Naive thymus-derived CD4-positive, alpha-beta T cell (primary cell): Measurements from ENCODE around the gene TMEM273. TPM values are rescaled to one million over a fixed set of nuclear protein-coding genes. Genes with fewer than 3 reads are reported as not detected.
"Not testable (repeated sequence)": the region's sequence is repeated elsewhere in the genome, so short reads cannot be mapped to it uniquely, and the experiment has no call there.

Experiments used
- ATAC-seq: fragments of 150-1000 bp; cut with Tn5 transposase; 2 replicates; pipeline ENCODE4 v1.10.0; 2021; ENCODE audit warnings: mild to moderate bottlenecking, moderate library complexity
- CTCF ChIA-PET: fragments of 350-600 bp; sonication (Branson Sonifier 250); formaldehyde crosslinking; loops from one replicate; lab custom pipeline; 2021; ENCODE audit warnings: antibody characterized with exemption; lab: Charles Lee
- POLR2A ChIA-PET: fragments of 350-600 bp; sonication (Branson Sonifier 250); formaldehyde crosslinking; loops from one replicate; lab custom pipeline; 2021; ENCODE audit warnings: antibody characterized with exemption, inconsistent platforms; lab: Charles Lee
- DNase-seq, 9 donors: peaks; one replicate each; pipeline versions ENCODE4 v3.0.0 to v3.0.0-alpha.2; 2020 to 2022; ENCODE audit warnings: mixed read lengths in 1 of 9
- H3K27ac ChIP-seq: one replicate; pipeline ENCODE4 v1.7.0; 2013; ENCODE audit warnings: mild to moderate bottlenecking, low read depth, low read length, moderate library complexity
- H3K27me3 ChIP-seq, 2 donors: one replicate each; pipeline ENCODE4 v1.7.0; 2013; ENCODE audit warnings: low read length in 2 of 2, mild to moderate bottlenecking in 2 of 2, moderate library complexity in 2 of 2; ENCODE audit not compliant: control insufficient read depth in 2 of 2, insufficient read depth in 2 of 2
- H3K36me3 ChIP-seq, 3 experiments: 1 replicate in 2 of 3; 2 replicates in 1 of 3; pipeline ENCODE4 v1.7.0; 2013; ENCODE audit warnings: low read length in 3 of 3, mild to moderate bottlenecking in 3 of 3, moderate library complexity in 1 of 3; ENCODE audit not compliant: insufficient read depth in 3 of 3, control insufficient read depth in 2 of 3
- H3K4me1 ChIP-seq, 2 donors: one replicate each; pipeline ENCODE4 v1.7.0; 2013; ENCODE audit warnings: low read length in 2 of 2, mild to moderate bottlenecking in 2 of 2, moderate library complexity in 1 of 2; ENCODE audit not compliant: control insufficient read depth in 2 of 2, insufficient read depth in 2 of 2
- H3K4me3 ChIP-seq: 2 replicates; pipeline ENCODE4 v1.7.0; 2013; ENCODE audit warnings: mild to moderate bottlenecking, low read length
- H3K9me3 ChIP-seq, 3 experiments: 1 replicate in 2 of 3; 2 replicates in 1 of 3; pipeline ENCODE4 v1.7.0; 2013; ENCODE audit warnings: low read length in 3 of 3; ENCODE audit not compliant: control insufficient read depth in 2 of 3
- H3K27ac Mint-ChIP-seq, 9 donors: one replicate each; pipeline ENCODE4 v1.8.0; 2020 to 2022; ENCODE audit warnings: mixed read lengths in 9 of 9, mild to moderate bottlenecking in 8 of 9, moderate library complexity in 5 of 9, inconsistent platforms in 2 of 9
- H3K27me3 Mint-ChIP-seq, 5 donors: one replicate each; pipeline ENCODE4 v1.8.0; 2021 to 2022; ENCODE audit warnings: mixed read lengths in 5 of 5, mild to moderate bottlenecking in 1 of 5
- H3K36me3 Mint-ChIP-seq, 5 donors: one replicate each; pipeline ENCODE4 v1.8.0; 2020 to 2022; ENCODE audit warnings: mixed read lengths in 5 of 5, mild to moderate bottlenecking in 3 of 5, inconsistent platforms in 1 of 5
- H3K4me1 Mint-ChIP-seq, 7 donors: one replicate each; pipeline ENCODE4 v1.8.0; 2020 to 2022; ENCODE audit warnings: mixed read lengths in 7 of 7, mild to moderate bottlenecking in 3 of 7, inconsistent platforms in 1 of 7
- H3K4me3 Mint-ChIP-seq, 10 donors: one replicate each; pipeline ENCODE4 v1.8.0; 2020 to 2022; ENCODE audit warnings: mild to moderate bottlenecking in 10 of 10, mixed read lengths in 10 of 10, moderate library complexity in 6 of 10, inconsistent platforms in 2 of 10
- H3K9me3 Mint-ChIP-seq, 11 donors: one replicate each; pipeline ENCODE4 v1.8.0; 2020 to 2022; ENCODE audit warnings: mixed read lengths in 11 of 11, mild to moderate bottlenecking in 4 of 11, inconsistent platforms in 1 of 11, moderate library complexity in 1 of 11
- intact Hi-C, 2 donors: fragments of 100-400 bp; cut with micrococcal nuclease; formaldehyde crosslinking; loops; one replicate each; pipeline ENCODE4 v1.15.1; 2023
- polyA plus RNA-seq, 2 donors: library from polyadenylated mRNA; unstranded; fragments of 300-500 nt; fragmentation: Illumina TruSeq; gene quantifications; one replicate each; pipeline ENCODE4 v1.2.3, GENCODE V29; 2021
- total RNA-seq, 6 experiments: library from RNA in 5 of 6; stranded (reverse) in 5 of 6; gene quantifications; 1 replicate in 5 of 6; 2 replicates in 1 of 6; pipeline ENCODE4 v1.2.3 and lab custom pipeline; 2021 to 2026

The TMEM273 gene
- total and polyA plus RNA-seq, 7 experiments from 2014 or later: 0.26 to 20.2 (median 1.8) TPM; not detected in 1

DNA sequence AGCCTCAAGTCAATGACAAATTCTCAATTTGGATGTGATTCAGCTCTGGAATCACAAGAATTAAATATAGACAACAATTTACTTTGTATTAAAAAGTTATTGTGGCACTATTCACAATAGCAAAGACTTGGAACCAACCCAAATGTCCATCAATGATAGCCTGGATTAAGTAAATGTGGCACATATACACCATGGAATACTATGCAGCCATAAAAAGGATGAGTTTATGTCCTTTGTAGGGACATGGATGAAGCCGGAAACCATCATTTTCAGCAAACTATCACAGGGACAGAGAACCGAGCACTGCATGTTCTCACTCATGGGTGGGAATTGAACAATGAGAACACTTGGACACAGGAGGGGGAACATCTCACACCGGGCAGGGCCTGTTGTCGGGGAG lies 7.7 kb upstream of the TMEM273 start:
- CTCF ChIA-PET, DNase-seq, H3K36me3 ChIP-seq, H3K9me3 Mint-ChIP-seq, H3K4me1 ChIP-seq, ATAC-seq, H3K4me3 ChIP-seq, H3K36me3 Mint-ChIP-seq, intact Hi-C loops, H3K27ac ChIP-seq, H3K27me3 ChIP-seq, POLR2A ChIA-PET, H3K27ac Mint-ChIP-seq, H3K4me3 Mint-ChIP-seq, H3K9me3 ChIP-seq: not testable (repeated sequence)
- Mint-ChIP-seq H3K27me3 (peaks cover 19 to 46% (median 31%) of the 10 kb centered on the region in 5 donors), H3K4me1 (peaks cover 0 to 14% (median 0%) of the 10 kb centered on the region in 7 donors)

DNA sequence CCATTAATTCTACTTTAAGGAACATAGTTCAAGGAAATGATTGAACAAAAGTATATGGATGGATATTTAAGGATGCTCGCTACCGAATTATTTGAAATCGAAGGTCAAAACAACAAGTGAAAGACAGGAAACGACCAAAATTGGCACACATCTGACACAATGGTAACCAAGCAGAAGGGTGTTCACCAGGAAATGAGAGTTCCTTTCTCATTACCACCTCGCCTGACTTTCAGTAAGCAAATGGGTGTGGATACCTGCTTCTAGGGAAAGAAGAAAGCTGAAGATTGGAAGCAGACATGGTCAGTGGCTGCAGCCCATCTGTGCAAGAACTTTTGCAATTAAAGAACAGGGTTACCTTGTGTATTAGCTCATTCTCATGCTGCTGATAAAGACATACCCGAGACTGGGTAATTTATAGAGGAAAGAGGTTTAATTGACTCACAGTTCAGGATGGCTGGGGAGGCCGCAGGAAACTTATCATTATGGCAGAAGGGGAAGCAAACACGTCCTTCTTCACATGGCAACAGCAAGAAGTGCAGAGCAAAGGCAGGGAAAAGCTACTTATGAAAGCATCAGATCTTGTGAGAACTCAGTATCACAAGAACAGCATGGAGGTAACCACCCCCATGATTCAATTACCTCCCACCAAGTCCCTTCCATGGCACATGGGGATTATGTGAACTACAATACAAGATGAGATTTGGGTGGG lies 6.2 kb upstream of the TMEM273 start:
- Mint-ChIP-seq H3K36me3 (no peaks in the 10 kb centered on the region), H3K4me3 (peak overlapping the region in 1 of 10 donors; percentile 16), H3K9me3 (peaks cover 0 to 7% (median 0%) of the 10 kb centered on the region in 11 donors), H3K4me1 (peaks cover 0 to 27% (median 0%) of the 10 kb centered on the region in 7 donors), H3K27me3 (peaks cover 21 to 55% (median 39%) of the 10 kb centered on the region in 5 donors), H3K27ac (no peak overlapping the region)
- Histone ChIP-seq H3K4me3 (no peak overlapping the region), H3K36me3 (no peaks in the 10 kb centered on the region), H3K27ac (no peak overlapping the region), H3K27me3 (peaks cover 0 to 4% of the 10 kb centered on the region in 2 donors), H3K9me3 (no peaks in the 10 kb centered on the region), H3K4me1 (peaks cover 0 to 4% of the 10 kb centered on the region in 2 donors)
- POLR2A ChIA-PET: no interaction called here
- CTCF ChIA-PET: no interaction called here
- DNase-seq (no peak), ATAC-seq (no peak)
- intact Hi-C loops: no loop called here

DNA sequence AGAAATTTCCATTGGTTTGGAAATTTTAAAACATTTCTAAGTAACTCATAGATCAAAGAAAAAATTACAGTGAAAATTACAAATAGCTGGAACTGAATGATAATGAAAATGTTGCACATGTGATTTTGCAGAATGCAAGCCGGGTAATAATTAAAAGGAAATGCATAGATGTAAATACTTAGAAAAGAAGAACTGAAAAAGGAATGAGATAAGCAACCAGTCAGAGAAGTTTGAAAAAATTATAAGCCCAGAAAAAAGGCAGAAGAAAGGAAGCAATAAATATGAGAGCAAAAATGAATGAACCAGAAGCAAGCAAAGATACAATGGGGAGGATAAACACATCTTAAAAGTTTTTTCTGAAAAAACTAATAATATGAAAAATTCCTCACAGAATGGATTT lies 3.2 kb upstream of the TMEM273 start:
- H3K4me3 Mint-ChIP-seq: no peak overlapping the region
- peaks cover 0 to 5% of the 10 kb centered on the region in 2 donors for H3K27me3 ChIP-seq
- H3K27ac ChIP-seq: no peak overlapping the region
- peaks cover 0 to 2% (median 0%) of the 10 kb centered on the region in 11 donors for H3K9me3 Mint-ChIP-seq
- no peaks in the 10 kb centered on the region for H3K9me3 ChIP-seq
- intact Hi-C loops: no loop called here
- ATAC-seq (no peak), DNase-seq (no peak)
- H3K36me3 Mint-ChIP-seq: peaks cover 0 to 2% (median 0%) of the 10 kb centered on the region in 5 donors
- ChIA-PET POLR2A (no interaction called here), CTCF (no interaction called here)
- no peak overlapping the region for H3K27ac Mint-ChIP-seq
- H3K27me3 Mint-ChIP-seq: peaks cover 14 to 54% (median 42%) of the 10 kb centered on the region in 5 donors
- no peak overlapping the region for H3K4me3 ChIP-seq
- H3K36me3 ChIP-seq: no peaks in the 10 kb centered on the region
- peaks cover 0 to 54% (median 0%) of the 10 kb centered on the region in 7 donors for H3K4me1 Mint-ChIP-seq
- peaks cover 0 to 12% of the 10 kb centered on the region in 2 donors for H3K4me1 ChIP-seq

DNA sequence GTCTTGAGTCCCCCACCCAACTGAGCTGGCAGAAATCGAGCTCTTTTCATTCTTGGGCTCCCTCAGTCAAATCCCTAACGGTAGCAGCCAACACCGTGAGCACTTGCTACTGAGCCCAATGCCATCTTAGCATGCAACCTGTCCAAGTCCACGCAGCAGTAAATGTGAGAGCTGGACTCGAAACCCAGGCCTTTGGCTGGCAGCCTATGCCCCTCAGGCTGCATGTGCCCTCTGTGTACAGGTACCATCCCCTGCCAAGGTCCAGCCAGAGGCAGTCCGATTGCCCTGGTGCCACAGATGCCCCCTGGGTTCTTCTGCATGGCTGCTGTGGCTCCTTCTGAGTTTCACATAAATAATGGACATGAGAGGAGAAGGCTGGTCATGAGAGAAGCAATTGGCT lies 1.2 kb upstream of the TMEM273 start:
- peaks cover 0 to 12% of the 10 kb centered on the region in 2 donors for H3K4me1 ChIP-seq
- peaks cover 11 to 54% (median 46%) of the 10 kb centered on the region in 5 donors for H3K27me3 Mint-ChIP-seq
- H3K4me3 ChIP-seq: no peak overlapping the region

DNA sequence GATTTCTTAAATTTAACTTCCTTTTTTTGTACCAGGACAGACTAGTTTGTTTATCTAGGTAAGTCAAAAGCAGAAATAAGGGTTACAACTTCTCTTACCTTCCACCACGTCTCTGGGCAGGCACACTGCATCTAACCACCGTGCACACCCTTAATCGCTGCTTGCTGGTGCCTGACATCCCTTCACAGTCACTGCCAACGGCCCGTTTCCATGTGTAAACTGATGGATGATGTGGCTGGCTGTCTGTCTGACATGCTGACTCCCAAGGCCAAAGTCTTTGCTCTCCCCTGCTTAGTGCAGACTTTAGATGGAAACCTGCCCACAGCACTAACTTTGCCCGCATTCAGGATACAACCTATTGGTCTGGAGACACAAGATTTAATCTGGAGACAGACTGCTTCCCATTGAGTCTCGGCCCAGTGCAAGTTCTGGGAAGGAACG lies 1.1 kb downstream of the TMEM273 start:
- Histone ChIP-seq H3K4me3 (no peak overlapping the region), H3K9me3 (no peaks in the 10 kb centered on the region), H3K36me3 (no peaks in the 10 kb centered on the region), H3K27ac (no peak overlapping the region), H3K27me3 (peaks cover 0 to 5% of the 10 kb centered on the region in 2 donors), H3K4me1 (peaks cover 0 to 12% of the 10 kb centered on the region in 2 donors)
- CTCF ChIA-PET: no interaction called here
- H3K27ac Mint-ChIP-seq: peak overlapping the region in 1 of 9 donors; percentile 46
- peaks cover 11 to 54% (median 46%) of the 10 kb centered on the region in 5 donors for H3K27me3 Mint-ChIP-seq
- POLR2A ChIA-PET: no interaction called here
- H3K9me3 Mint-ChIP-seq: peaks cover 0 to 1% (median 0%) of the 10 kb centered on the region in 11 donors
- H3K36me3 Mint-ChIP-seq: peaks cover 0 to 3% (median 0%) of the 10 kb centered on the region in 5 donors
- DNase-seq (no peak), ATAC-seq (no peak)
- peaks cover 0 to 69% (median 5%) of the 10 kb centered on the region in 7 donors for H3K4me1 Mint-ChIP-seq
- intact Hi-C loops: loop anchor here in 1 of 2 donors (10.0 kb wide), 1 partner anchor 382 kb away; no protein-coding TSS in a partner anchor
- H3K4me3 Mint-ChIP-seq: peak overlapping the region in 2 of 10 donors; percentile 40 to 77

More for the DNA sequence above, 1.2 kb upstream of the TMEM273 start:
- intact Hi-C loops: loop anchor here in 1 of 2 donors (10.0 kb wide), 1 partner anchor 385 kb away; no protein-coding TSS in a partner anchor
- Histone ChIP-seq H3K36me3 (no peaks in the 10 kb centered on the region), H3K27me3 (peaks cover 0 to 5% of the 10 kb centered on the region in 2 donors), H3K9me3 (no peaks in the 10 kb centered on the region), H3K27ac (no peak overlapping the region)
- POLR2A ChIA-PET: no interaction called here
- DNase-seq: no peak
- Mint-ChIP-seq H3K4me3 (no peak overlapping the region), H3K4me1 (peaks cover 0 to 60% (median 0%) of the 10 kb centered on the region in 7 donors), H3K27ac (no peak overlapping the region), H3K36me3 (peaks cover 0 to 2% (median 0%) of the 10 kb centered on the region in 5 donors), H3K9me3 (peaks cover 0 to 1% (median 0%) of the 10 kb centered on the region in 11 donors)
- CTCF ChIA-PET: no interaction called here
- ATAC-seq: no peak

DNA sequence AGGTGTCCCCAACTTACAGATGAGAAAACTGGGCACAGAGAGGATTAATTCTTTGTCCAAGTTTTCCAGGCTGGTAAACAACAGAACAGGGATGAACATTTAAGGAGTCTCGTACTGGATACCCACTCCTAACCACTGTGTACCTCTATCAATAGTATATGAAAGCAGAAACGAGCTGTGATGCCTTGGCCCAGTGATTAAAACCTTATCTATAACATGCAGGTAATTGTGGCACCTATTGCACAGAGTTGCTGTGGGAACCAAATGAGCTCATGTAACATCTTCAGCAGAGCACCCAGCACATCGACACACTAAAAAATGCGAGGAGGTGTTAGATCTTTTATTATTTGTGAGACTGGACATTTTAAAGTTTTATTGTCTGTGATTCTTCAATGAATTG lies 1.6 kb downstream of the TMEM273 start:
- no peak for ATAC-seq
- H3K36me3 ChIP-seq: no peaks in the 10 kb centered on the region
- no peak overlapping the region for H3K27ac Mint-ChIP-seq
- peaks cover 0 to 1% (median 0%) of the 10 kb centered on the region in 11 donors for H3K9me3 Mint-ChIP-seq
- H3K27ac ChIP-seq: no peak overlapping the region
- intact Hi-C loops: loop anchor here in 1 of 2 donors (10.0 kb wide), 1 partner anchor 382 kb away; no protein-coding TSS in a partner anchor
- H3K4me3 Mint-ChIP-seq: peak overlapping the region in 2 of 10 donors; percentile 10 to 77
- peaks cover 0 to 5% (median 0%) of the 10 kb centered on the region in 5 donors for H3K36me3 Mint-ChIP-seq
- peaks cover 0 to 71% (median 5%) of the 10 kb centered on the region in 7 donors for H3K4me1 Mint-ChIP-seq
- H3K27me3 Mint-ChIP-seq: peaks cover 11 to 54% (median 43%) of the 10 kb centered on the region in 5 donors
- no peaks in the 10 kb centered on the region for H3K9me3 ChIP-seq
- peaks cover 0 to 5% of the 10 kb centered on the region in 2 donors for H3K27me3 ChIP-seq
- no peak overlapping the region for H3K4me3 ChIP-seq
- peaks cover 0 to 12% of the 10 kb centered on the region in 2 donors for H3K4me1 ChIP-seq
- no peak for DNase-seq
- CTCF ChIA-PET: no interaction called here
- POLR2A ChIA-PET: no interaction called here
